Activated T-helper 1 cell treated with anti-CD3 and anti-CD28 coated beads, Interleukin-2, amount 50 U/mL, for 16 hours (primary cell): ENCODE measurements around the gene MADCAM1.

Experiments
- DNase-seq, 2 donors: peaks; one replicate each; pipeline ENCODE4 v3.0.0-alpha.2; 2020; ENCODE audit warnings: low read depth in 1 of 2, low spot score in 1 of 2

MADCAM1 gene

GRCh38 chr19:531009-531752 lies 34.9 kb downstream of the MADCAM1 start:
- peak; percentile 69 to 80 for DNase-seq

- no peak for DNase-seq
Observed at GRCh38 chr19:531753-532560, 35.7 kb downstream of the MADCAM1 start, which contains the start of gene CDC34. Gene CDC34, plus strand, starts transcription at chr19:531760. Its CDS starts 172 bp downstream, at chr19:531932.

GRCh38 chr19:532561-533363 lies 36.5 kb downstream of the MADCAM1 start:
- peak in 1 of 2 donors; percentile 22 for DNase-seq

GRCh38 chr19:533364-534058 lies 37.2 kb downstream of the MADCAM1 start:
- DNase-seq, result no peak

- DNase-seq, result no peak
Observed at GRCh38 chr19:534088-534487, 37.8 kb downstream of the MADCAM1 start.

- DNase-seq, result no peak
Observed at GRCh38 chr19:535017-535835, 38.9 kb downstream of the MADCAM1 start.

- DNase-seq, result no peak
Observed at GRCh38 chr19:536031-536880, 40.0 kb downstream of the MADCAM1 start.

- DNase-seq, result no peak
Observed at GRCh38 chr19:536881-537404, 40.7 kb downstream of the MADCAM1 start.

- no peak for DNase-seq
Observed at GRCh38 chr19:538641-539428, 42.5 kb downstream of the MADCAM1 start.

- no peak for DNase-seq
Observed at GRCh38 chr19:539429-540030, 43.2 kb downstream of the MADCAM1 start.

GRCh38 chr19:540867-541637 lies 44.8 kb downstream of the MADCAM1 start:
- DNase-seq, result no peak

GRCh38 chr19:541699-542098 lies 45.4 kb downstream of the MADCAM1 start:
- no peak for DNase-seq

- no peak for DNase-seq
Observed at GRCh38 chr19:542173-542866, 46.0 kb downstream of the MADCAM1 start.

- DNase-seq, result peak; percentile 54 to 66
Observed at GRCh38 chr19:543910-544608, 47.8 kb downstream of the MADCAM1 start, which contains the start of gene GZMM. Gene GZMM, plus strand, starts transcription at chr19:544053. Its CDS starts 19 bp downstream, at chr19:544072.

GRCh38 chr19:547117-547516 lies 50.8 kb downstream of the MADCAM1 start:
- DNase-seq, result no peak
